ENCODE data around the gene EMX1. TPM values are rescaled to one million over a fixed set of nuclear protein-coding genes. Genes with fewer than 3 reads are reported as not detected.

Gene EMX1
- total RNA-seq, 1 donor from 2014 or later = 2.6 TPM

DNA sequence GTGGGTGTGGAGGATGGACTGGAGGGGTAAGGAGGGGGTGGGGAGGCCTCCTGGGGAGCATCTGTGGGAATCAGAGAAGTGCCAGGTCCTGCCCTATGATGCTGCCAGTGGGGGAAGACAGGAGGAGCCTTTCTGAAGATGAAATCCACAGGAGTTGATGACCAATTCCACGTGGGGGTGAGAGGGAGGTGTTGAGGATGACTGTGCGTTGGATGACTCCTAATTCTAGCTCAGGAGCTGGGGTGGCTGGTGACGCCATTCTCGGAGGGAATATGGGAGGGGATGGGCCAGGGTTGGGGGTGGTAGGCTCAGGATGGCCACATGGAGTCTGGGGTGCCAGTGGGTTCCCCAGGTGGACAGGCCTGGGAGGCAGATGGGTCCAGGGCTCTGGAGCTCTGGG, 32.3 kb downstream of the EMX1 start:
- Histone ChIP-seq H3K36me3 (ENCODE audit: control insufficient read depth, insufficient read depth, low read length) (no peaks in the 10 kb centered on the region), H3K4me3 (ENCODE audit: low read depth, low read length) (no peak overlapping the region), H3K27me3 (ENCODE audit: control insufficient read depth, insufficient read depth, low read length) (no peaks in the 10 kb centered on the region)
- TF ChIP-seq, protein P1, sequence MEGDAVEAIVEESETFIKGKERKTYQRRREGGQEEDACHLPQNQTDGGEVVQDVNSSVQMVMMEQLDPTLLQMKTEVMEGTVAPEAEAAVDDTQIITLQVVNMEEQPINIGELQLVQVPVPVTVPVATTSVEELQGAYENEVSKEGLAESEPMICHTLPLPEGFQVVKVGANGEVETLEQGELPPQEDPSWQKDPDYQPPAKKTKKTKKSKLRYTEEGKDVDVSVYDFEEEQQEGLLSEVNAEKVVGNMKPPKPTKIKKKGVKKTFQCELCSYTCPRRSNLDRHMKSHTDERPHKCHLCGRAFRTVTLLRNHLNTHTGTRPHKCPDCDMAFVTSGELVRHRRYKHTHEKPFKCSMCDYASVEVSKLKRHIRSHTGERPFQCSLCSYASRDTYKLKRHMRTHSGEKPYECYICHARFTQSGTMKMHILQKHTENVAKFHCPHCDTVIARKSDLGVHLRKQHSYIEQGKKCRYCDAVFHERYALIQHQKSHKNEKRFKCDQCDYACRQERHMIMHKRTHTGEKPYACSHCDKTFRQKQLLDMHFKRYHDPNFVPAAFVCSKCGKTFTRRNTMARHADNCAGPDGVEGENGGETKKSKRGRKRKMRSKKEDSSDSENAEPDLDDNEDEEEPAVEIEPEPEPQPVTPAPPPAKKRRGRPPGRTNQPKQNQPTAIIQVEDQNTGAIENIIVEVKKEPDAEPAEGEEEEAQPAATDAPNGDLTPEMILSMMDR (IDR thresholded peaks at IDR 0.05; ENCODE audit: insufficient read depth, low read length, poor library complexity, severe bottlenecking) = no peak
- no peak for DNase-seq (ENCODE audit: low read depth)

- no peak for DNase-seq (ENCODE audit: low read depth)
- Histone ChIP-seq H3K4me3 (ENCODE audit: low read depth, low read length) (no peak overlapping the region), H3K36me3 (ENCODE audit: control insufficient read depth, insufficient read depth, low read length) (no peaks in the 10 kb centered on the region), H3K27me3 (ENCODE audit: control insufficient read depth, insufficient read depth, low read length) (no peaks in the 10 kb centered on the region)
- TF ChIP-seq, protein P1 (IDR thresholded peaks at IDR 0.05; ENCODE audit: insufficient read depth, low read length, poor library complexity, severe bottlenecking) = no peak
Observed at GRCh38 chr2:72950558-72951255, 33.4 kb downstream of the EMX1 start.

- no peak for DNase-seq (ENCODE audit: low read depth)
- Histone ChIP-seq H3K4me3 (ENCODE audit: low read depth, low read length) (no peak overlapping the region), H3K27me3 (ENCODE audit: control insufficient read depth, insufficient read depth, low read length) (no peaks in the 10 kb centered on the region), H3K36me3 (ENCODE audit: control insufficient read depth, insufficient read depth, low read length) (no peaks in the 10 kb centered on the region)
- TF ChIP-seq, protein P1 (IDR thresholded peaks at IDR 0.05; ENCODE audit: insufficient read depth, low read length, poor library complexity, severe bottlenecking) = no peak
Observed at GRCh38 chr2:72951303-72952095, 34.2 kb downstream of the EMX1 start.

- TF ChIP-seq, protein P1 (IDR thresholded peaks at IDR 0.05; ENCODE audit: insufficient read depth, low read length, poor library complexity, severe bottlenecking) = no peak
- Histone ChIP-seq H3K27me3 (ENCODE audit: control insufficient read depth, insufficient read depth, low read length) (no peaks in the 10 kb centered on the region), H3K4me3 (ENCODE audit: low read depth, low read length) (no peak overlapping the region), H3K36me3 (ENCODE audit: control insufficient read depth, insufficient read depth, low read length) (no peaks in the 10 kb centered on the region)
- DNase-seq (ENCODE audit: low read depth) = no peak
Observed at GRCh38 chr2:72952110-72952823, 34.9 kb downstream of the EMX1 start.

GRCh38 chr2:72952961-72953360, 35.6 kb downstream of the EMX1 start:
- no peaks in the 10 kb centered on the region for H3K36me3 ChIP-seq (ENCODE audit: control insufficient read depth, insufficient read depth, low read length)
- no peaks in the 10 kb centered on the region for H3K27me3 ChIP-seq (ENCODE audit: control insufficient read depth, insufficient read depth, low read length)
- no peak for DNase-seq (ENCODE audit: low read depth)
- TF ChIP-seq, protein P1 (IDR thresholded peaks at IDR 0.05; ENCODE audit: insufficient read depth, low read length, poor library complexity, severe bottlenecking) = no peak
- H3K4me3 ChIP-seq (ENCODE audit: low read depth, low read length) = no peak overlapping the region
